Esophagus squamous epithelium (tissue), 5 donors: ENCODE measurements around the gene MARCHF9. TPM values are rescaled to one million over a fixed set of nuclear protein-coding genes. Genes with fewer than 3 reads are reported as not detected.

Experiments
- DNase-seq: peaks from one replicate; lab custom pipeline; 2025; lab: John Stamatoyannopoulos, UW
- H3K27ac ChIP-seq, 4 donors: fragments of 200-600 bp; sonication (generic); one replicate each; pipeline ENCODE4 v1.5.1; 2016 to 2019; ENCODE audit warnings: mild to moderate bottlenecking in 1 of 4
- H3K27me3 ChIP-seq, 4 donors: fragments of 200-600 bp; sonication (generic); 1 replicate in 3 of 4; 2 replicates in 1 of 4; pipeline versions ENCODE4 v1.5.1 to v1.6.0; 2017 to 2021; ENCODE audit warnings: antibody characterized with exemption in 1 of 4
- H3K36me3 ChIP-seq, 3 donors: fragments of 200-600 bp; sonication (generic); one replicate each; pipeline ENCODE4 v1.5.1; 2016 to 2019
- H3K4me1 ChIP-seq, 3 donors: fragments of 200-600 bp; sonication (generic); one replicate each; pipeline ENCODE4 v1.5.1; 2017 to 2019
- H3K4me3 ChIP-seq, 4 donors: fragments of 200-600 bp; sonication (generic); 1 replicate in 3 of 4; 2 replicates in 1 of 4; pipeline ENCODE4 v1.5.1; 2016 to 2019; ENCODE audit warnings: mild to moderate bottlenecking in 2 of 4, moderate library complexity in 1 of 4
- H3K9me3 ChIP-seq, 3 donors: fragments of 200-600 bp; sonication (generic); one replicate each; pipeline ENCODE4 v1.5.1; 2016 to 2019
- CTCF ChIP-seq, 6 experiments: fragments of 450-650 bp in 4 of 6; fragments of 200-600 bp in 2 of 6; sonication (generic) in 2 of 6; IDR thresholded peaks; one replicate each; pipeline ENCODE4 v1.5.1; 2016 to 2019; ENCODE audit warnings: antibody characterized with exemption in 6 of 6, mild to moderate bottlenecking in 4 of 6, moderate library complexity in 4 of 6
- POLR2A ChIP-seq, 4 donors: fragments of 450-650 bp; IDR thresholded peaks; one replicate each; pipeline ENCODE4 v1.6.1; 2017; ENCODE audit warnings: antibody characterized with exemption in 4 of 4, mild to moderate bottlenecking in 4 of 4, moderate library complexity in 3 of 4
- WGBS, 2 donors: methylation state at CpG; one replicate each; pipeline ENCODE4 v1.1.5; 2018; 5-methylcytosine and 5-hydroxymethylcytosine counted together
- intact Hi-C: fragments of 100-400 bp; cut with DNase I; formaldehyde crosslinking; loops from one replicate; pipeline ENCODE4 v1.15.0; 2022
- total RNA-seq, 4 donors: library from RNA; depleted of rRNA; stranded (reverse); fragments of >200 nt; gene quantifications; one replicate each; pipeline ENCODE4 v1.1.0, GENCODE V29; 2016
- donor health status: DM: yes; HTN: yes; CAD: no.

Gene MARCHF9
- total RNA-seq, 4 donors from 2014 or later: 3.6 to 8.4 (median 5.3) TPM

- Histone ChIP-seq H3K27ac (no peak overlapping the region), H3K27me3 (peaks cover 0 to 36% (median 0%) of the 10 kb centered on the region in 4 donors), H3K4me1 (peaks cover 8 to 26% (median 15%) of the 10 kb centered on the region in 3 donors), H3K4me3 (no peak overlapping the region), H3K9me3 (no peaks in the 10 kb centered on the region), H3K36me3 (peaks cover 0 to 10% (median 0%) of the 10 kb centered on the region in 3 donors)
- intact Hi-C loops: no loop called here
- no peak for DNase-seq
- TF ChIP-seq POLR2A (IDR thresholded peaks at IDR 0.05): no peak
- TF ChIP-seq CTCF (IDR thresholded peaks at IDR 0.05): no peak
- WGBS, 2 donors: 55 to 60% methylated on average over 4 to 5 of the region's 5 CpGs
These were observed 25.5 kb upstream of the MARCHF9 start for GRCh38 chr12:57729321-57729844.

GRCh38 chr12:57730336-57731067, 24.4 kb upstream of the MARCHF9 start:
- no peak for DNase-seq
- intact Hi-C loops: no loop called here
- WGBS, 2 donors: 80 to 90% methylated on average over 5 to 13 of the region's 13 CpGs
- TF ChIP-seq POLR2A (IDR thresholded peaks at IDR 0.05): no peak
- TF ChIP-seq CTCF (IDR thresholded peaks at IDR 0.05): no peak
- H3K4me3 ChIP-seq: no peak overlapping the region
- no peaks in the 10 kb centered on the region for H3K9me3 ChIP-seq
- H3K4me1 ChIP-seq: peaks cover 8 to 26% (median 13%) of the 10 kb centered on the region in 3 donors
- H3K36me3 ChIP-seq: peaks cover 0 to 10% (median 0%) of the 10 kb centered on the region in 3 donors
- no peak overlapping the region for H3K27ac ChIP-seq
- peaks cover 0 to 43% (median 4%) of the 10 kb centered on the region in 4 donors for H3K27me3 ChIP-seq

- peaks cover 8 to 50% (median 12%) of the 10 kb centered on the region in 4 donors for H3K27me3 ChIP-seq
- intact Hi-C loops: no loop called here
- H3K36me3 ChIP-seq: peaks cover 0 to 10% (median 0%) of the 10 kb centered on the region in 3 donors
- peaks cover 14 to 26% (median 16%) of the 10 kb centered on the region in 3 donors for H3K4me1 ChIP-seq
- no peak overlapping the region for H3K27ac ChIP-seq
- WGBS, 2 donors: 80 to 81% methylated on average over 14 to 17 of the region's 19 CpGs
- no peak for DNase-seq
- no peaks in the 10 kb centered on the region for H3K9me3 ChIP-seq
- TF ChIP-seq CTCF (IDR thresholded peaks at IDR 0.05) (no peak), POLR2A (IDR thresholded peaks at IDR 0.05) (no peak)
- H3K4me3 ChIP-seq: no peak overlapping the region
These were observed 23.4 kb upstream of the MARCHF9 start for GRCh38 chr12:57731411-57732080.

- intact Hi-C loops: no loop called here
- no peak overlapping the region for H3K27ac ChIP-seq
- peaks cover 12 to 57% (median 18%) of the 10 kb centered on the region in 4 donors for H3K27me3 ChIP-seq
- H3K9me3 ChIP-seq: no peaks in the 10 kb centered on the region
- peaks cover 0 to 15% (median 0%) of the 10 kb centered on the region in 3 donors for H3K36me3 ChIP-seq
- no peak overlapping the region for H3K4me3 ChIP-seq
- peaks cover 13 to 26% (median 16%) of the 10 kb centered on the region in 3 donors for H3K4me1 ChIP-seq
- TF ChIP-seq POLR2A (IDR thresholded peaks at IDR 0.05): no peak
- TF ChIP-seq CTCF (IDR thresholded peaks at IDR 0.05): no peak
- DNase-seq: no peak
- 67 to 93% methylated on average over 1 to 2 of the region's 4 CpGs for WGBS, 2 donors
These were observed 22.6 kb upstream of the MARCHF9 start for GRCh38 chr12:57732270-57732669.
